ENCODE measurements around the gene RGS13.

GRCh38 chr1:192682335-192682734 is 46.4 kb downstream of the RGS13 start:
- TF ChIP-seq REST (IDR thresholded peaks at IDR 0.05; ENCODE audit: unreplicated experiment) (no peak), EZH2 (IDR thresholded peaks at IDR 0.05; ENCODE audit: low read depth, unreplicated experiment) (no peak), CTCF (conservative IDR thresholded peaks at IDR 0.05; ENCODE audit: low read depth in 2 of 2) (no peak), CREB1 (CRISPR knock-in tag; IDR thresholded peaks at IDR 0.05; ENCODE audit: low read depth) (no peak), NANOG (IDR thresholded peaks at IDR 0.05; ENCODE audit: borderline replicate concordance) (no peak), POLR2AphosphoS5 (IDR thresholded peaks at IDR 0.05; ENCODE audit: low read depth) (no peak), JUNB (IDR thresholded peaks at IDR 0.05; ENCODE audit: unreplicated experiment) (no peak), EZH2phosphoT487 (IDR thresholded peaks at IDR 0.05; ENCODE audit: unreplicated experiment) (no peak), ETS1 (IDR thresholded peaks at IDR 0.05) (no peak), ZNF114 (CRISPR knock-in tag; IDR thresholded peaks at IDR 0.05) (no peak)
